ENCODE data around the gene PRRG1. TPM values are rescaled to one million over a fixed set of nuclear protein-coding genes. Genes with fewer than 3 reads are reported as not detected.

The PRRG1 gene
- total RNA-seq, 1 donor from 2014 or later: 28.1 TPM

DNA sequence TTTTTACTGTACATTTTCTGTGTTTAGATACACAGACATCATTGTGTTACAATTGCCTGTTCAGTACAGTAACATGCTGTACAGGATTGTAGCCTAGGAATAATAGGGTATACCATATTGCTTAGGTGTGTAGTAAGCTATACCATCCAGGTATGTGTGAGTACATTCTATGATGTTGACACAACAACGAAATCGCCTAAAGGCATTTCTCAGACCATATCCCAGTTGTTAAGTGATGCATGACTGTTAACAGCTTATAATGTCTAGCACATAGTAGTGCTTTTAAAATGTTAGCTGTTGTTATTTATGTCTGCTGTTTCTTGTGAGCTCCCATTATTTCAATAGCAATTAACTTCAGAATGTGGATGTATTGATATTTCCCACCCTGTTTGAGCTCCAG, 4.5 kb downstream of the PRRG1 start:
- no peak for DNase-seq (ENCODE audit: low read depth)
- TF ChIP-seq CTCF (conservative IDR thresholded peaks at IDR 0.05; ENCODE audit: low read depth, low read length): no peak
- H3K4me3 ChIP-seq (ENCODE audit: low read depth, low read length): no peak overlapping the region

GRCh38 chrX:37357436-37357835, 8.3 kb downstream of the PRRG1 start:
- no peak for DNase-seq (ENCODE audit: low read depth)
- TF ChIP-seq CTCF (conservative IDR thresholded peaks at IDR 0.05; ENCODE audit: low read depth, low read length): no peak
- no peak overlapping the region for H3K4me3 ChIP-seq (ENCODE audit: low read depth, low read length)

DNA sequence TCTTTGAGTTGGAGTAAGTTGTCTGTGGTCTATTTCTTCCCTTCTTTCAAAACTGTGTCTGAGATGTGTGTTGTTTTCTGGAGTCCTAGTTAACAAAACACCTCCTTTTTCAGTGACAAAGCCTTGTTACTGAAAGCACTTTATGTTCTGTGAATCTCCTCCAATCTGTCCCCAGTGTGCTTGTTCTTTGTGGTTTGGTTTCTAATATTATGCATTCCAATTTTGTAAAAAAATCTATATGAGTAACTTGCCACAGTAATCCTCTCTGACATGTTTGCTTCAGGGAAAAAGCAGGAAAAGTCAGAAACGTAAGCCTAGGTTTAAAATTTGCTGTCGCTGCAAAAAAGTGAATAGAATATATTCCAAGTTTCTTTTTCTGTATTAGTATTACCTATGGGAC, 12.4 kb downstream of the PRRG1 start:
- no peak for DNase-seq (ENCODE audit: low read depth)
- H3K4me3 ChIP-seq (ENCODE audit: low read depth, low read length): no peak overlapping the region
- TF ChIP-seq CTCF (conservative IDR thresholded peaks at IDR 0.05; ENCODE audit: low read depth, low read length): no peak

- H3K4me3 ChIP-seq (ENCODE audit: low read depth, low read length): no peak overlapping the region
- TF ChIP-seq CTCF (conservative IDR thresholded peaks at IDR 0.05; ENCODE audit: low read depth, low read length): no peak
- no peak for DNase-seq (ENCODE audit: low read depth)
Observed at GRCh38 chrX:37364666-37365065, 15.5 kb downstream of the PRRG1 start.

- TF ChIP-seq CTCF (conservative IDR thresholded peaks at IDR 0.05; ENCODE audit: low read depth, low read length): no peak
- DNase-seq (ENCODE audit: low read depth): no peak
- H3K4me3 ChIP-seq (ENCODE audit: low read depth, low read length): no peak overlapping the region
Observed at GRCh38 chrX:37367946-37368345, 18.8 kb downstream of the PRRG1 start.

- no peak overlapping the region for H3K4me3 ChIP-seq (ENCODE audit: low read depth, low read length)
- DNase-seq (ENCODE audit: low read depth): no peak
- no peak for TF ChIP-seq CTCF (conservative IDR thresholded peaks at IDR 0.05; ENCODE audit: low read depth, low read length)
Observed at GRCh38 chrX:37370499-37371141, 21.5 kb downstream of the PRRG1 start.

DNA sequence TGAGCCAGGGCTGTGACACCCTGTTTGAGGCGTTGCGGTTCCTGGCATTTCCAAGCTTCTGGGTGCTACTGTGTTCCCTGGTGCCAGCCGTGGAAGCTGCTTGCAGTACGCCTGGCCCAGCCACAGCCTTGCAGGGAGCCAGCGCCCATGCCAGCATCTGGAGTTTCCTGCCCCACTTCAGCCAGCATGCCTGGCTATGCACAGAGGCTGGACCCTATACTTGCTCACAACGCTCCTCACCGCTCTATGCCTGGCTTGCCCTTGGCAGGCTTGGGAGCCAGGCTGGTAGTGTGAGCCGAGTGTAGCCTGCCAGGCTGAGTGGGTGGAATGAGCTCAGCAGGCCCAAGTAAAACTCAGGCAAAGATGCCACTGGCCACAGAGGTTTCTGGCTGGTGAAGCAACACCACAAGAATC, 22.4 kb downstream of the PRRG1 start:
- TF ChIP-seq CTCF (conservative IDR thresholded peaks at IDR 0.05; ENCODE audit: low read depth, low read length): no peak
- H3K4me3 ChIP-seq (ENCODE audit: low read depth, low read length): no peak overlapping the region
- no peak for DNase-seq (ENCODE audit: low read depth)
